Astrocyte (in vitro differentiated cells and primary cell): ENCODE results near the gene NYNRIN. TPM values are rescaled to one million over a fixed set of nuclear protein-coding genes. Genes with fewer than 3 reads are reported as not detected.

ENCODE experiments used
- DNase-seq: peaks from one replicate; pipeline ENCODE4 v3.0.0-alpha.2; 2010; ENCODE audit warnings: low read depth
- FAIRE-seq: peaks from 2 replicates; lab custom pipeline; 2011; peaks lifted over from hg19 to GRCh38; lab: Jason Lieb, UNC
- H2AFZ ChIP-seq: 2 replicates; pipeline ENCODE4 v1.6.0; 2012; ENCODE audit warnings: low read depth, low read length, inconsistent platforms
- H3K27ac ChIP-seq: 2 replicates; pipeline ENCODE4 v1.5.1; 2011; ENCODE audit warnings: low read depth, low read length, inconsistent platforms
- H3K27me3 ChIP-seq: 2 replicates; pipeline ENCODE4 v1.6.0; 2011; ENCODE audit warnings: low read length, inconsistent platforms; ENCODE audit not compliant: insufficient read depth
- H3K36me3 ChIP-seq: 2 replicates; pipeline ENCODE4 v1.5.1; 2011; ENCODE audit warnings: low read length, inconsistent platforms; ENCODE audit not compliant: insufficient read depth
- H3K4me1 ChIP-seq: 2 replicates; pipeline ENCODE4 v1.5.1; 2011; ENCODE audit warnings: low read length, inconsistent platforms; ENCODE audit not compliant: insufficient read depth
- H3K4me2 ChIP-seq: 2 replicates; pipeline ENCODE4 v1.6.0; 2012; ENCODE audit warnings: low read length, inconsistent platforms
- H3K4me3 ChIP-seq: 2 replicates; pipeline ENCODE4 v1.5.1; 2011; ENCODE audit warnings: low read depth, mild to moderate bottlenecking, low read length, inconsistent platforms; ENCODE audit not compliant: insufficient read depth
- H3K79me2 ChIP-seq: 2 replicates; pipeline ENCODE4 v1.6.0; 2012; ENCODE audit warnings: mild to moderate bottlenecking, low read length, inconsistent platforms; ENCODE audit not compliant: insufficient read depth
- H3K9ac ChIP-seq: 2 replicates; pipeline ENCODE4 v1.6.0; 2012; ENCODE audit warnings: mild to moderate bottlenecking, low read length, inconsistent platforms
- H3K9me3 ChIP-seq: 2 replicates; pipeline ENCODE4 v1.5.1; 2012; ENCODE audit warnings: low read depth, mild to moderate bottlenecking, low read length, inconsistent platforms; ENCODE audit not compliant: insufficient read depth
- H4K20me1 ChIP-seq: 2 replicates; pipeline ENCODE4 v1.6.0; 2012; ENCODE audit warnings: low read length, inconsistent platforms; ENCODE audit not compliant: insufficient read depth
- H3K27ac Mint-ChIP-seq: one replicate; pipeline ENCODE4 v1.8.0; 2021; ENCODE audit warnings: mild to moderate bottlenecking, mixed read lengths; ENCODE audit not compliant: unreplicated experiment
- H3K27me3 Mint-ChIP-seq: one replicate; pipeline ENCODE4 v1.8.0; 2021; ENCODE audit warnings: low read depth, mixed read lengths; ENCODE audit not compliant: unreplicated experiment
- H3K36me3 Mint-ChIP-seq: one replicate; pipeline ENCODE4 v1.8.0; 2021; ENCODE audit warnings: low read depth, mixed read lengths; ENCODE audit not compliant: unreplicated experiment
- H3K4me1 Mint-ChIP-seq: one replicate; pipeline ENCODE4 v1.8.0; 2021; ENCODE audit warnings: low read depth, mixed read lengths; ENCODE audit not compliant: unreplicated experiment
- H3K4me3 Mint-ChIP-seq: one replicate; pipeline ENCODE4 v1.8.0; 2021; ENCODE audit warnings: mild to moderate bottlenecking, moderate library complexity, mixed read lengths; ENCODE audit not compliant: unreplicated experiment
- H3K9me3 Mint-ChIP-seq: one replicate; pipeline ENCODE4 v1.8.0; 2021; ENCODE audit warnings: mild to moderate bottlenecking, mixed read lengths; ENCODE audit not compliant: unreplicated experiment
- CTCF ChIP-seq: IDR thresholded peaks from 2 replicates; pipeline ENCODE4 v1.5.1; 2011; ENCODE audit warnings: low read depth, mild to moderate bottlenecking, inconsistent platforms, low read length, moderate library complexity; ENCODE audit not compliant: insufficient read depth
- EZH2 ChIP-seq: IDR thresholded peaks from 2 replicates; pipeline ENCODE4 v1.6.1; 2012; ENCODE audit warnings: mild to moderate bottlenecking, low read length, inconsistent platforms; ENCODE audit not compliant: insufficient read depth
- total RNA-seq: library from RNA; stranded (reverse); gene quantifications from 2 replicates; pipeline ENCODE4 v1.2.1, GENCODE V29; 2021

The NYNRIN gene
- total RNA-seq, 1 donor from 2014 or later: 25.4 TPM

GRCh38 chr14:24432259-24433131 is 33.7 kb downstream of the NYNRIN start:
- H3K79me2 ChIP-seq: peaks cover 31% of the 10 kb centered on the region
- H3K4me1 ChIP-seq: peaks cover 28% of the 10 kb centered on the region
- Mint-ChIP-seq H3K4me3 (peak overlapping the region; percentile 89), H3K9me3 (no peaks in the 10 kb centered on the region), H3K36me3 (no peaks in the 10 kb centered on the region), H3K27me3 (peaks cover 2% of the 10 kb centered on the region), H3K4me1 (peaks cover 14% of the 10 kb centered on the region), H3K27ac (no peak overlapping the region)
- no peak overlapping the region for H3K27ac ChIP-seq
- H3K4me2 ChIP-seq: peak overlapping the region; percentile 96
- peak overlapping the region; percentile 66 for H3K9ac ChIP-seq
- H3K9me3 ChIP-seq: no peaks in the 10 kb centered on the region
- no peak for DNase-seq
- TF ChIP-seq CTCF: no peak
- no peak for TF ChIP-seq EZH2
- peaks cover 59% of the 10 kb centered on the region for H4K20me1 ChIP-seq
- H3K27me3 ChIP-seq: no peaks in the 10 kb centered on the region
- H3K4me3 ChIP-seq: no peak overlapping the region
- H2AFZ ChIP-seq: no peak overlapping the region
- peaks cover 22% of the 10 kb centered on the region for H3K36me3 ChIP-seq
- FAIRE-seq: no peak

GRCh38 chr14:24434036-24434435 is 35.2 kb downstream of the NYNRIN start:
- H3K27ac ChIP-seq: no peak overlapping the region
- Mint-ChIP-seq H3K4me3 (no peak overlapping the region), H3K9me3 (no peaks in the 10 kb centered on the region), H3K27me3 (no peaks in the 10 kb centered on the region), H3K4me1 (peaks cover 14% of the 10 kb centered on the region), H3K27ac (no peak overlapping the region), H3K36me3 (no peaks in the 10 kb centered on the region)
- H3K9me3 ChIP-seq: no peaks in the 10 kb centered on the region
- H3K79me2 ChIP-seq: peaks cover 39% of the 10 kb centered on the region
- peaks cover 37% of the 10 kb centered on the region for H3K36me3 ChIP-seq
- no peak for TF ChIP-seq EZH2
- TF ChIP-seq CTCF: no peak
- DNase-seq: no peak
- no peak overlapping the region for H2AFZ ChIP-seq
- no peaks in the 10 kb centered on the region for H3K27me3 ChIP-seq
- no peak for FAIRE-seq
- H4K20me1 ChIP-seq: peaks cover 69% of the 10 kb centered on the region
- H3K4me1 ChIP-seq: peaks cover 28% of the 10 kb centered on the region
- H3K9ac ChIP-seq: no peak overlapping the region
- H3K4me2 ChIP-seq: no peak overlapping the region
- H3K4me3 ChIP-seq: no peak overlapping the region

- Histone ChIP-seq H4K20me1 (peaks cover 74% of the 10 kb centered on the region), H3K79me2 (peaks cover 39% of the 10 kb centered on the region), H2AFZ (no peak overlapping the region), H3K36me3 (peaks cover 40% of the 10 kb centered on the region), H3K9ac (no peak overlapping the region), H3K4me3 (no peak overlapping the region), H3K27ac (no peak overlapping the region), H3K4me2 (no peak overlapping the region), H3K27me3 (no peaks in the 10 kb centered on the region), H3K4me1 (peaks cover 22% of the 10 kb centered on the region), H3K9me3 (no peaks in the 10 kb centered on the region)
- Mint-ChIP-seq H3K4me3 (no peak overlapping the region), H3K4me1 (peaks cover 14% of the 10 kb centered on the region), H3K9me3 (no peaks in the 10 kb centered on the region), H3K36me3 (peaks cover 5% of the 10 kb centered on the region), H3K27ac (no peak overlapping the region), H3K27me3 (no peaks in the 10 kb centered on the region)
- DNase-seq: no peak
- no peak for FAIRE-seq
- TF ChIP-seq CTCF: no peak
- no peak for TF ChIP-seq EZH2
These were observed 35.9 kb downstream of the NYNRIN start for GRCh38 chr14:24434676-24435075.
